Esophagus squamous epithelium (tissue), 4 donors: ENCODE results near the gene PHACTR4.

ENCODE experiments used
- CTCF ChIP-seq, 6 experiments: fragments of 450-650 bp in 4 of 6; fragments of 200-600 bp in 2 of 6; sonication (generic) in 2 of 6; IDR thresholded peaks; one replicate each; pipeline ENCODE4 v1.5.1; 2016 to 2019; ENCODE audit warnings: antibody characterized with exemption in 6 of 6, mild to moderate bottlenecking in 4 of 6, moderate library complexity in 4 of 6
- POLR2A ChIP-seq, 4 donors: fragments of 450-650 bp; IDR thresholded peaks; one replicate each; pipeline ENCODE4 v1.6.1; 2017; ENCODE audit warnings: antibody characterized with exemption in 4 of 4, mild to moderate bottlenecking in 4 of 4, moderate library complexity in 3 of 4

DNA sequence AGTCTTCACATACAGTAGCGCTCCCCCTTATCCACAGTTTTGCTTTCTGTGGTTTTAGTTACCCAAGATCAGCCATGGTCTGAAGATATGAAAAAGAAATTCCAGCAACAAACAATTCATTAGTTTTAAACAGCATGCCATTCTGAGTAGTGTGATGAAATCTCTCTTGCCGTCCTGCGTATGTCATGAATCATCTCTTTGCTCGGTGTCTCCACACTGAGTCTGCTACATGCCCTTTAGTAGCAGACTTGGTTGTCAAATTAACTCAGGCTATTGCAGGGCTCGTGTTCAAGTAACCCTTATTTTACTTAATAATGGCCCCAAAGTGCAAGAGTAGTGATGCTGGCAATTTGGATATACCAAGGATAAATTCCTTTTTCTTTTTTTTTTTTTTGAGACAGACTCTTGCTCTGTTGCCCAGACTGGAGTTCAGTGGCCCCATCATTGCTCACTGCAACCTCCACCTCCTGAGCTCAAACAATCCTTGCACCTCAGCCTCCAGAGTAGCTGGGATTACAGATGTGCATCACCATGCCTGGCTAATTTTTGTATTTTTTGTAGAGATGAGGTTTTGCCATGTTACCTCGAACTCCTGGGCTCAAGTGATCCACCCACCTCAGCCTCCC lies 22.6 kb downstream of the PHACTR4 start:
- no peak for TF ChIP-seq POLR2A (IDR thresholded peaks at IDR 0.05)
- TF ChIP-seq CTCF (IDR thresholded peaks at IDR 0.05) = no peak
